Naive thymus-derived CD4-positive, alpha-beta T cell (primary cell): ENCODE data around the gene PTGES2. TPM values are rescaled to one million over a fixed set of nuclear protein-coding genes. Genes with fewer than 3 reads are reported as not detected.

Experiments
- ATAC-seq: fragments of 150-1000 bp; cut with Tn5 transposase; 2 replicates; pipeline ENCODE4 v1.10.0; 2021; ENCODE audit warnings: mild to moderate bottlenecking, moderate library complexity
- CTCF ChIA-PET: fragments of 350-600 bp; sonication (Branson Sonifier 250); formaldehyde crosslinking; loops from one replicate; lab custom pipeline; 2021; ENCODE audit warnings: antibody characterized with exemption; lab: Charles Lee
- POLR2A ChIA-PET: fragments of 350-600 bp; sonication (Branson Sonifier 250); formaldehyde crosslinking; loops from one replicate; lab custom pipeline; 2021; ENCODE audit warnings: antibody characterized with exemption, inconsistent platforms; lab: Charles Lee
- DNase-seq, 9 donors: peaks; one replicate each; pipeline versions ENCODE4 v3.0.0 to v3.0.0-alpha.2; 2020 to 2022; ENCODE audit warnings: mixed read lengths in 1 of 9
- H3K27ac ChIP-seq: one replicate; pipeline ENCODE4 v1.7.0; 2013; ENCODE audit warnings: mild to moderate bottlenecking, low read depth, low read length, moderate library complexity
- H3K27me3 ChIP-seq, 2 donors: one replicate each; pipeline ENCODE4 v1.7.0; 2013; ENCODE audit warnings: low read length in 2 of 2, mild to moderate bottlenecking in 2 of 2, moderate library complexity in 2 of 2; ENCODE audit not compliant: control insufficient read depth in 2 of 2, insufficient read depth in 2 of 2
- H3K36me3 ChIP-seq, 3 experiments: 1 replicate in 2 of 3; 2 replicates in 1 of 3; pipeline ENCODE4 v1.7.0; 2013; ENCODE audit warnings: low read length in 3 of 3, mild to moderate bottlenecking in 3 of 3, moderate library complexity in 1 of 3; ENCODE audit not compliant: insufficient read depth in 3 of 3, control insufficient read depth in 2 of 3
- H3K4me1 ChIP-seq, 2 donors: one replicate each; pipeline ENCODE4 v1.7.0; 2013; ENCODE audit warnings: low read length in 2 of 2, mild to moderate bottlenecking in 2 of 2, moderate library complexity in 1 of 2; ENCODE audit not compliant: control insufficient read depth in 2 of 2, insufficient read depth in 2 of 2
- H3K4me3 ChIP-seq: 2 replicates; pipeline ENCODE4 v1.7.0; 2013; ENCODE audit warnings: mild to moderate bottlenecking, low read length
- H3K9me3 ChIP-seq, 3 experiments: 1 replicate in 2 of 3; 2 replicates in 1 of 3; pipeline ENCODE4 v1.7.0; 2013; ENCODE audit warnings: low read length in 3 of 3; ENCODE audit not compliant: control insufficient read depth in 2 of 3
- H3K27ac Mint-ChIP-seq, 9 donors: one replicate each; pipeline ENCODE4 v1.8.0; 2020 to 2022; ENCODE audit warnings: mixed read lengths in 9 of 9, mild to moderate bottlenecking in 8 of 9, moderate library complexity in 5 of 9, inconsistent platforms in 2 of 9
- H3K27me3 Mint-ChIP-seq, 5 donors: one replicate each; pipeline ENCODE4 v1.8.0; 2021 to 2022; ENCODE audit warnings: mixed read lengths in 5 of 5, mild to moderate bottlenecking in 1 of 5
- H3K36me3 Mint-ChIP-seq, 5 donors: one replicate each; pipeline ENCODE4 v1.8.0; 2020 to 2022; ENCODE audit warnings: mixed read lengths in 5 of 5, mild to moderate bottlenecking in 3 of 5, inconsistent platforms in 1 of 5
- H3K4me1 Mint-ChIP-seq, 7 donors: one replicate each; pipeline ENCODE4 v1.8.0; 2020 to 2022; ENCODE audit warnings: mixed read lengths in 7 of 7, mild to moderate bottlenecking in 3 of 7, inconsistent platforms in 1 of 7
- H3K4me3 Mint-ChIP-seq, 10 donors: one replicate each; pipeline ENCODE4 v1.8.0; 2020 to 2022; ENCODE audit warnings: mild to moderate bottlenecking in 10 of 10, mixed read lengths in 10 of 10, moderate library complexity in 6 of 10, inconsistent platforms in 2 of 10
- H3K9me3 Mint-ChIP-seq, 11 donors: one replicate each; pipeline ENCODE4 v1.8.0; 2020 to 2022; ENCODE audit warnings: mixed read lengths in 11 of 11, mild to moderate bottlenecking in 4 of 11, inconsistent platforms in 1 of 11, moderate library complexity in 1 of 11
- intact Hi-C, 2 donors: fragments of 100-400 bp; cut with micrococcal nuclease; formaldehyde crosslinking; loops; one replicate each; pipeline ENCODE4 v1.15.1; 2023
- polyA plus RNA-seq, 2 donors: library from polyadenylated mRNA; unstranded; fragments of 300-500 nt; fragmentation: Illumina TruSeq; gene quantifications; one replicate each; pipeline ENCODE4 v1.2.3, GENCODE V29; 2021
- total RNA-seq, 6 experiments: library from RNA in 5 of 6; stranded (reverse) in 5 of 6; gene quantifications; 1 replicate in 5 of 6; 2 replicates in 1 of 6; pipeline ENCODE4 v1.2.3 and lab custom pipeline; 2021 to 2026

The PTGES2 gene
- total and polyA plus RNA-seq, 7 experiments from 2014 or later = 32.3 to 70.8 (median 60.8) TPM

DNA sequence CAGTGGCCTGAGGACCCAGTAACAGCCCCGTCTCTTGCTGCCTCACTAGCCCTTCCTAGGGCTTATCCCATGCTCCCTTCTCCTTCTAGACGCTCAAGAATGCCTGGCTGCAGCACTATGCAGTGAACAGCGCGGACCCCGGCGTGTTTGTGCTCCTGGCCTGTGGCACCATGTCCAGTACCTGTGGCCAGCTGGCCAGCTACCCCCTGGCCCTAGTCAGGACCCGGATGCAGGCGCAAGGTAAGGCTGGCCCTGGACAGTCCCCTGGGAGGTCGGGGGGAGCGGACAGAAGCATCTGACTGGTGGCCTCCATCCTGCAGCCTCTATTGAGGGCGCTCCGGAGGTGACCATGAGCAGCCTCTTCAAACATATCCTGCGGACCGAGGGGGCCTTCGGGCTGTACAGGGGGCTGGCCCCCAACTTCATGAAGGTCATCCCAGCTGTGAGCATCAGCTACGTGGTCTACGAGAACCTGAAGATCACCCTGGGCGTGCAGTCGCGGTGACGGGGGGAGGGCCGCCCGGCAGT is 20.5 kb downstream of the PTGES2 start:
- CTCF ChIA-PET = interaction anchor here (0.6 to 1.3 kb wide), 7 partner anchors 9 to 165 kb away, joined by 3 read pairs; no protein-coding TSS in a partner anchor
- Histone ChIP-seq H3K4me3 (no peak overlapping the region), H3K27ac (peak overlapping the region; percentile 21), H3K36me3 (peaks cover 5 to 66% (median 38%) of the 10 kb centered on the region in 3 experiments), H3K27me3 (no peaks in the 10 kb centered on the region), H3K9me3 (no peaks in the 10 kb centered on the region), H3K4me1 (peaks cover 6 to 24% of the 10 kb centered on the region in 2 donors)
- Mint-ChIP-seq H3K4me1 (peaks cover 15 to 43% (median 30%) of the 10 kb centered on the region in 7 donors), H3K4me3 (no peak overlapping the region), H3K9me3 (no peaks in the 10 kb centered on the region), H3K36me3 (peaks cover 4 to 39% (median 15%) of the 10 kb centered on the region in 5 donors), H3K27me3 (no peaks in the 10 kb centered on the region), H3K27ac (peak overlapping the region in 7 of 9 donors; percentile 31 to 87 (median 82))
- POLR2A ChIA-PET = interaction anchor here (1.0 to 1.1 kb wide), 2 partner anchors 12 to 34 kb away, joined by 3 read pairs; no protein-coding TSS in a partner anchor
- DNase-seq (no peak), ATAC-seq (no peak)
- intact Hi-C loops = no loop called here

DNA sequence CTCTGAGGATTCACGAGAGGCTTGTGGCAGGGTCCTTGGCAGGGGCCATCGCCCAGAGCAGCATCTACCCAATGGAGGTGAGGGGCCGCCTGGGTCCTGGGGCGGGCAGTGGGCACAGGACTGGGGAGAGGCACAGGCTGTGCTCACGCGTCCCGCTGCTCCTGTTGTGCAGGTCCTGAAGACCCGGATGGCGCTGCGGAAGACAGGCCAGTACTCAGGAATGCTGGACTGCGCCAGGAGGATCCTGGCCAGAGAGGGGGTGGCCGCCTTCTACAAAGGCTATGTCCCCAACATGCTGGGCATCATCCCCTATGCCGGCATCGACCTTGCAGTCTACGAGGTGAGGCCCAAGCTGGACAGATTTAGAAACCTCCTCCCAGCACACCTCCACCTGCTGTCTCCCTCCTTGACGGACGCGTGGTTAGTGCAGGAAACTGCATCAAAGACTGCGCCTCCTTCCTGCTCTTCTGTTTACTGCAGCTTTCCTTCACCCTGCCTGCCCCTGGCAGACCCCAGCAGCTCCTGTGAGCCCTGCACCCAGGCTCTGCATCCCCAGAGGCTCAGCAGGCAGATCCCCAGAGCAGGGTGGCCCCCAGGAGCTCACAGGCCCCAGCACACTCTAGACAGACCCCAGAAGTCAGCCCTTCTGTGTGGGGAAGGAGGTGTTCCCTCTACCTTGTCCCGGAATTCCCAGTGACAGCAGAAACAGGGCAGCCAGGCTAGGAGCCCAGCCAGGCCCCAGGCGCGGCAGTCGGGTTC is 21.2 kb downstream of the PTGES2 start:
- Mint-ChIP-seq H3K27ac (peak overlapping the region in 8 of 9 donors; percentile 31 to 87 (median 77)), H3K4me3 (peak overlapping the region in 6 of 10 donors; percentile 2 to 63 (median 38)), H3K9me3 (no peaks in the 10 kb centered on the region), H3K4me1 (peaks cover 18 to 46% (median 33%) of the 10 kb centered on the region in 7 donors), H3K27me3 (no peaks in the 10 kb centered on the region), H3K36me3 (peaks cover 4 to 39% (median 14%) of the 10 kb centered on the region in 5 donors)
- POLR2A ChIA-PET = interaction anchor here (1.0 kb wide), 1 partner anchor 34 kb away, joined by 3 read pairs; no protein-coding TSS in a partner anchor
- H3K4me3 ChIP-seq = no peak overlapping the region
- CTCF ChIA-PET = interaction anchor here (0.6 to 1.4 kb wide), 8 partner anchors 9 to 164 kb away, joined by 3 to 6 read pairs (median 3); no protein-coding TSS in a partner anchor
- DNase-seq (peak in 1 of 9 donors; percentile 32), ATAC-seq (peak; percentile 28)
- H3K4me1 ChIP-seq = peaks cover 6 to 24% of the 10 kb centered on the region in 2 donors
- no peaks in the 10 kb centered on the region for H3K9me3 ChIP-seq
- H3K36me3 ChIP-seq = peaks cover 5 to 73% (median 38%) of the 10 kb centered on the region in 3 experiments
- intact Hi-C loops = no loop called here
- no peak overlapping the region for H3K27ac ChIP-seq
- no peaks in the 10 kb centered on the region for H3K27me3 ChIP-seq

DNA sequence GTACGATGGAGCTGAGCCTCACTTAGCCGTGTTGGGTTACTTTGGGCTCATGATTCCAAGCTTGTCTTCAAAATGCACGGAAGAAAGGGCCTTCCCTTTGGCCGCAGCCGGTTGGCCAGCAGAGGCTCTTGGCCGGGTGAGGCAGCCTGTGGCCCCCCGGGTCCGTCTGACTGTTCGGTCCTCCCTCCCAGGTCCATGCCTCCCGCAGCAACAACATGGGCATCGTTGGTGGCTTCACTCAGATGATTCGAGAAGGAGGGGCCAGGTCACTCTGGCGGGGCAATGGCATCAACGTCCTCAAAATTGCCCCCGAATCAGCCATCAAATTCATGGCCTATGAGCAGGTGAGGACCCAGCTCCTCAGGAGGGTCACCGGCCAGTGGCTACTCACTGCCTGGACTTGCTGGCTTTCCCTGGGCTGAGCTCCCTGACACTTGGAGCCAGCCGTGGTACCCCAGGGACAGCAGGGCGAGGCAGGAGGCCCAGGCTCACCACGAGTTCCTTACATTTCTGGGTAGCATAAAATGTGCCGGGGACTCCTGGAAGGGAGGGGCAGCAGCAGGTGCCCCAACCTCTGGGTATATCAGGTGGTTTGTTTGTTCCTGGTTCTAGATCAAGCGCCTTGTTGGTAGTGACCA is 21.9 kb downstream of the PTGES2 start:
- intact Hi-C loops = no loop called here
- H3K4me3 Mint-ChIP-seq = peak overlapping the region in 1 of 10 donors; percentile 45
- H3K9me3 Mint-ChIP-seq = no peaks in the 10 kb centered on the region
- no peaks in the 10 kb centered on the region for H3K9me3 ChIP-seq
- H3K4me1 ChIP-seq = peaks cover 6 to 24% of the 10 kb centered on the region in 2 donors
- H3K4me3 ChIP-seq = no peak overlapping the region
- no peaks in the 10 kb centered on the region for H3K27me3 ChIP-seq
- peaks cover 23 to 52% (median 33%) of the 10 kb centered on the region in 7 donors for H3K4me1 Mint-ChIP-seq
- ChIA-PET CTCF (interaction anchor here (0.6 to 1.4 kb wide), 5 partner anchors 13 to 131 kb away, joined by 3 to 6 read pairs (median 4); no protein-coding TSS in a partner anchor), POLR2A (interaction anchor here (0.6 to 2.2 kb wide), 3 partner anchors 13 to 131 kb away, joined by 3 to 9 read pairs (median 5); no protein-coding TSS in a partner anchor)
- H3K36me3 Mint-ChIP-seq = peaks cover 10 to 44% (median 16%) of the 10 kb centered on the region in 5 donors
- peaks cover 5 to 80% (median 33%) of the 10 kb centered on the region in 3 experiments for H3K36me3 ChIP-seq
- no peaks in the 10 kb centered on the region for H3K27me3 Mint-ChIP-seq
- peak overlapping the region in 3 of 9 donors; percentile 2 to 84 (median 41) for H3K27ac Mint-ChIP-seq
- H3K27ac ChIP-seq = no peak overlapping the region
- no peak for DNase-seq
- no peak for ATAC-seq

DNA sequence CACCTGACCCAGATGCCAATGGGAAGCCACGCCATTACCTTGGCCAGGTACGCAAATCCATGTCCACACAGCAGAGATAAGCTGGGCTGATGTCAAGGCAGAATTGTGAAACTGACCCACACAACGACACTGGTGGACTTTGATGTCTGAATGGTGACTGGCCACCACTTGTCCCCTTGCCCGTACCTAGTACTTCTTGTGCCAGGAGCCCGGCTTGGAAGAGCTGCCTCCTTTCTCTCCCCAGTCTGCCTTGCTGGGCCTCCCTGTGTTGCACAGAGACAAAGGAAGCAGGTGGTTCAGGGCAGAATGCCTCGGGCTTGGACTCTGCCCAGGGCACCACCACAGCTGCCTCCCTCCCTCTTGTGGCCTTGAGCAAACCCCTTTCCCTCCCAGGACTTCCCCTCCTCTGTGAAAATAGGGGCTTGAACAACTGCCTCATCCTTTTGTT is 23.3 kb downstream of the PTGES2 start:
- intact Hi-C loops = no loop called here
- Mint-ChIP-seq H3K4me3 (peak overlapping the region in 1 of 10 donors; percentile 2), H3K27ac (peak overlapping the region in 4 of 9 donors; percentile 45 to 84 (median 70)), H3K36me3 (peaks cover 10 to 38% (median 11%) of the 10 kb centered on the region in 5 donors), H3K27me3 (no peaks in the 10 kb centered on the region), H3K9me3 (no peaks in the 10 kb centered on the region), H3K4me1 (peaks cover 30 to 62% (median 40%) of the 10 kb centered on the region in 7 donors)
- H3K4me1 ChIP-seq = peaks cover 6 to 35% of the 10 kb centered on the region in 2 donors
- no peak overlapping the region for H3K4me3 ChIP-seq
- no peaks in the 10 kb centered on the region for H3K9me3 ChIP-seq
- H3K36me3 ChIP-seq = peaks cover 5 to 73% (median 32%) of the 10 kb centered on the region in 3 experiments
- peak overlapping the region; percentile 3 for H3K27ac ChIP-seq
- DNase-seq (no peak), ATAC-seq (no peak)
- POLR2A ChIA-PET = interaction anchor here (0.7 to 2.2 kb wide), 2 partner anchors 12 to 356 kb away, joined by 3 to 9 read pairs; no protein-coding TSS in a partner anchor
- no peaks in the 10 kb centered on the region for H3K27me3 ChIP-seq
- CTCF ChIA-PET = interaction anchor here (0.7 to 2.0 kb wide), 6 partner anchors 8 to 129 kb away, joined by 3 to 6 read pairs (median 4); no protein-coding TSS in a partner anchor

DNA sequence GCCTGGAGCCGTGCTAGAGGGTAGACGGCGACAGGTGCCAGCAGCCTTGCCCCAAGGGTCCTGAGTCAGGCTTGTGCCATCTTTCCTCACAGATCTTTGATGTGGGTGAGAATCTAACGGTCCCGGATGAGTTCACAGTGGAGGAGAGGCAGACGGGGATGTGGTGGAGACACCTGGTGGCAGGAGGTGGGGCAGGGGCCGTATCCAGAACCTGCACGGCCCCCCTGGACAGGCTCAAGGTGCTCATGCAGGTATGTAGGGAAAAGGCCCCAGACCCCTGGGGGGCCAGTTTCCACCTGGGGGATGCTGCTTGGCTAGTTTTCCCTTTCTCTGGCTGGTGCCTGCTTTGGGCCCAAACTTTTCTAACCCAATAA is 24.0 kb downstream of the PTGES2 start:
- CTCF ChIA-PET = interaction anchor here (0.6 to 2.1 kb wide), 8 partner anchors 11 to 67 kb away, joined by 3 to 10 read pairs (median 4); no protein-coding TSS in a partner anchor
- peak; percentile 77 for ATAC-seq

More for the DNA sequence above, 24.0 kb downstream of the PTGES2 start:
- Histone ChIP-seq H3K27me3 (no peaks in the 10 kb centered on the region), H3K4me1 (peaks cover 6 to 41% of the 10 kb centered on the region in 2 donors), H3K27ac (peak overlapping the region; percentile 3), H3K9me3 (no peaks in the 10 kb centered on the region), H3K4me3 (no peak overlapping the region), H3K36me3 (peaks cover 5 to 67% (median 32%) of the 10 kb centered on the region in 3 experiments)
- Mint-ChIP-seq H3K4me3 (peak overlapping the region in 7 of 10 donors; percentile 5 to 56 (median 36)), H3K9me3 (no peaks in the 10 kb centered on the region), H3K4me1 (peaks cover 36 to 68% (median 46%) of the 10 kb centered on the region in 7 donors), H3K36me3 (peaks cover 10 to 38% (median 11%) of the 10 kb centered on the region in 5 donors), H3K27ac (peak overlapping the region in 8 of 9 donors; percentile 60 to 89 (median 74)), H3K27me3 (no peaks in the 10 kb centered on the region)
- POLR2A ChIA-PET = interaction anchor here (1.0 to 2.2 kb wide), 4 partner anchors 9 to 32 kb away, joined by 3 to 9 read pairs (median 4); no protein-coding TSS in a partner anchor
- DNase-seq = peak in 7 of 9 donors; percentile 27 to 52 (median 50)
- intact Hi-C loops = loop anchor here in 1 of 2 donors (1.0 to 2.0 kb wide), 4 partner anchors 10 to 160 kb away; partner anchors contain the start of gene SLC25A25
